HG03135 (cell line): ENCODE measurements around the gene DYNLL2.
"Not testable (repeated sequence)": the region's sequence is repeated elsewhere in the genome, so short reads cannot be mapped to it uniquely, and the experiment has no call there.

Experiments
- ATAC-seq: cut with Tn5 transposase; IDR thresholded peaks from one replicate; pipeline ENCODE4 v1.9.1; 2021; ENCODE audit warnings: mild to moderate bottlenecking, moderate library complexity; ENCODE audit not compliant: unreplicated experiment

The DYNLL2 gene

GRCh38 chr17:58097384-58098088 is 14.3 kb downstream of the DYNLL2 start:
- no peak for ATAC-seq

GRCh38 chr17:58100506-58100905 is 17.3 kb downstream of the DYNLL2 start:
- ATAC-seq, result no peak

- not testable (repeated sequence) for ATAC-seq
Measured at GRCh38 chr17:58101898-58102297, 18.7 kb downstream of the DYNLL2 start.

DNA sequence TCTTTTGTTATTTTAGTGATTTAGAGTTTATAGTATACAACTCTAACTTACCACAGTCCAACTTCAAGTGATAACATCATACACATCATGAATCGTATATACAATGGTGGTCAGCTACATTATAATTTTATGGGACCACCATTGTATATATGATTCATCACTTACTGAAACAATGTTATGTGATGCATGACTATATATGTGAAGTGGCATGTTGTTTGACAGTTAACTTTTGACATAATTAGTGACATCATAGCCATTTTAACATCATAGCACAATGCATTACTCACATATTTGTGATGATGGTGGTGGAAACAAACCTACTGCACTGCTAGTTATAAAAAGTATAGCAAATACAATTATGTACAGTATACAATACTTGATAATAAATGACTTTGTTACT is 21.9 kb downstream of the DYNLL2 start:
- no peak for ATAC-seq

DNA sequence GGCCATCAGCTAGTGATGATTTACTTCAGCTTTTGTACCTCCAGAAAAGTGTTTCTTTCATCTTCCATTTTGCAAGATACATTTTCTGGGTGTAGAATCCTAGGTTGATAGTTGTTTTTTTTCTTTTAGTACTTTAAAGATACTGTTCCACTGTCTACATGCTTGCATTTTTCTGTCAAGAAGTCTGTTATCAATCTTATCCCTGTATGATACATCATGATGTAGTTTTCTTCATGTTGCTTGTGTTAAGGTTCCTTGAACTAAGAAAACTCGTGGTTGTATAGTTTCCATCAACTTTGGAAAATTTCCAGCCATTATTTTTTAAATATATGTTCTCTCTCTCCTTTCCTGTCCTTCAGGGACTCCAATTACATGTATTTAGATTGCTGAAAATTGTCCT is 24.1 kb downstream of the DYNLL2 start:
- ATAC-seq, result no peak

DNA sequence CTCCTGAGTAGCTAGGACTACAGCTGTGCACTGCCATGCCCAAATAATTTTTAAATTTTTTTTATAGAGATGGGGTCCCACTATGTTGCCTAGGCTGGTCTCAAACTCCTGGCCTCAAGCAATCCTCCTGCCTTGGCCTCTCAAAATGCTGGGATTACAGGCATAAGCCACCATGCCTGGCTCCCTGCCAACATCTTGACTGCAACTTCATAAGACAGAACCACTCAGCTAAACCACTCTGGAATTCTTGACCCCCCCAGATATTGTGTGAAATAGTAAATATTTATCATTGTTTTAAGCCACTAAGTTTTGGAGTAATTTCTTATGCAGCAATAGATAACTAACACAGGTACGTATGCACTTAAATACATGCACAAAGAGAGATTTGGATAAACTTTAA is 26.0 kb downstream of the DYNLL2 start:
- ATAC-seq, result no peak

DNA sequence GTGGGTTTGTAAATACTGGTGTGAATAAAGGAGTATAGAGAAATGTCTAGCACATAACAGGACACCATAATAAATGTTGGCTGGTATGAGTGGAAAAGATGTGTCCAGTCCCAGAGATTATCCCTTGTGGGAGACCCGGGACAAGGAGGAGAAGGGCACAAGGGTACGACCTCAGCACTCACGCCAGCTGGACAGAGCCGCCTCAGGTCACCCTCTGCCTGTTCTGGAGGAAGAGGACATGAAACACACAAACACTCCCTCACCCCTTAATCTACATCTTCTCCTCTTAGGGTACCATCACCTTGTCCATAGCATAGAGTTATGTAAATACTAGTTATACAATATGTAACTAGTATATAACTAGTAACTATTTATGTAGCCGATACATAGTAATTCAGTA is 26.8 kb downstream of the DYNLL2 start:
- ATAC-seq, result no peak

- ATAC-seq, result no peak
Measured at GRCh38 chr17:58111676-58112075, 28.5 kb downstream of the DYNLL2 start.

DNA sequence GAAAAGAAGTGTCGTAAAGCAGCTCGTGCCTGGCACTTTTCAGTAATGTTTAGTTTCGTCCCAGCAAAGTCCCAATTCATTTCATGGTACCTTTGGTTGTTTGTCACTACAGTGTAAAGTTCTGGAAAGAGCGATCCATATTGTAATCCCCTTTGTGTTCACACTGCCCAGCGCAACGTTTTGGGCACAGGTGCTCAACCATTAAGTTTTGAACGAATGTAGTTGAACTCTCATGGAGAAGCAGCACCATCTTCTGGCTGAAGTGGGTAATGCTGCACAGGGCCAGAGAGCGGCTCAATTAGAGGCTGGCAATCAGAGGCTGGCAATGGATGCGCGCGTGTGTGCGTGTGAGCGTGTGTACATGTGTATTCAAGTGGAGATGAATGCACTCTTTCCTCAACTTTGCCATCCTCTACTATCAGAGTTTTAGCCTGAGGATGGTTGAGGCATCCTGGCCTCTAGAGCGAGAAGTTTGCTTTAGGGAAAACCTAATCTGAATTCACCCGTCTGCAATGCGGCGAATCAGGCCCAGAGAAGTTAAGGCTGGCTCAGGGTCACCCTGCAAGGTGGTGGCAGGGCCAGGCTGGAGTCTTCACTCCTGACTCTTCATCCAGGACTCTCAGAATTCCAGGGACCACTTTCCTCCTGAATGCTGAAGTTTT is 29.9 kb downstream of the DYNLL2 start:
- no peak for ATAC-seq

DNA sequence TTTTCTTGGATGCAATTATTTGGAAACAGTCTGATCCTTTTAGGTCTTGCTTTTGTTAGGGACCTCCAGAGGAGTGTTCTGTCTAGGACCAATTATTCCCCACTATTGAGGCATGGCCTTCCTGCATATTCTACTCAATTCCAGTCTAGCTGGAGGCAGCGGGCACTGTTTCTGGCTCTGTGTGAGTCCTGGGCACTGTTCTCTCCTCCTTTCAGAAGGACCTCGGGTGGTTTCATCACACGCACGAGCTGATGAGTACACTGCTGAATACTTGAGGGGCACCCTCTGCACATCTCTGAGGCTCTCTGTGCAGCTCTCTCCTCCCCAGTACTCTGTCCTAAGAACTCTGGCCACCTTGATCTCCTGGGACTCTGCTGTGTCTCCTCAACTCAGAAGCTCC is 30.7 kb downstream of the DYNLL2 start:
- no peak for ATAC-seq

DNA sequence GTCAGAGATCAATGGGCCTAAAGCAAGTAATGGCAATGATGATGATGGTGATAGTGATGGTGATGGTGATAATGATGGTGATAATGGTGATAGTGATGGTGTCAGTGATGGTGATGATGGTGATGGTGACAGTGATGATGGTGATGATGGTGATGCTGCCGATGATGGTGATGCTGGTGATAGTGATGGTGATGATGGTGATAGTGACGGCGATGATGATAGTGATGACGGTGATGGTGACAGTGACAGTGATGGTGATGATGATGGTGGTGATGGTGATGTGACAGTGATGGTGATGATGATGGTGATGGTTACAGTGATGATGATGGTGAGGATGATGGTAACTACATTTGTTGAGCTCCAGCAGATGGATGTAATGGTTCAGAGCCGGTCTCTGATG is 34.2 kb downstream of the DYNLL2 start:
- ATAC-seq, result no peak

GRCh38 chr17:58119491-58119890 is 36.3 kb downstream of the DYNLL2 start:
- ATAC-seq, result no peak

DNA sequence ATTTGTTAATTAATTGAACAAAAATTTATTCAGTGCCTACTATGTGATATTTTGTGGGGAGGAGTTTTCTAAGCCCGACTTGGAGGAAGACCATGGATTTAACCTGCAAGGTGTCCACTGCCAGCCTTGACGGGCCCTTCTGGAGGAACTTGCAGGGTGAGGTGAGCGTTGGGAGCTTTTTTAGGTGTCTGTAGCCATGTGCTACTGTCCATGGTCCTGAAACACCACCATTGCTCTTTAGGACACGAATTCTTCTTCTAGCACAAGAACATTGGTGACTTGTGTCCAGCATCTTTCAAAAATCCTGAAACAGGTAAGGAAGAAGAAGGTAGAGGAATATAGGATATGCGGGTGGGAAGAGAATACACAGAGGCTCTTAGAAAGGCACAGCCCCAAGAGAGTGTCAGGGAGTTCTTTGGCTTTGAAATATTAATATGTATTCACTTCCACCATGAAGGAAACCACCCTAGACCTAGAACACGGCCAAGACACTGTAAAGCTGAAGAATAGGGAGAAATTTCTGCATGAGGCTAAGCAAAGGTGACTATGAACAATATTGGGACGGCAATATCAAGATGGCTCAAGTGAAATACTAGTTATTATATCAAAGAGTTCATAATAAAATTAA is 37.1 kb downstream of the DYNLL2 start:
- ATAC-seq, result no peak

DNA sequence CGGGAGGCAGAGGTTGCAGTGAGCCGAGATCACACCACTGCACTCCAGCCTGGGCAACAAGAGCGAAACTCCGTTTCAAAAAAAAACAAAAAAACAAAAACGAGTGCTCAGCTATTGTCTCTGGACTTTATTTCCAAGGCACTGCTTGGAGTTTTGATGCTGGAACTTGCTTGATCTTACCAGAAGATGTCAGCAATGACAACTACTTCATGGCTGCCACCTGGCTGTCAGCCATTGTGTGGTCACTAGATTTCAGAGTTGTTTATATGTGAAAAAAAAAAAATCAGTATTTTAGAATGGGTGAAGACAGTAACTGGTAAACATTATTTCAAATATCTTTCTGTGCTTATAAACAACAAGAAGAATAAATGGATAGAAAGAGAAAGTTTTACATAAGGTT is 38.7 kb downstream of the DYNLL2 start:
- no peak for ATAC-seq

- ATAC-seq, result no peak
Measured at GRCh38 chr17:58127846-58128245, 44.6 kb downstream of the DYNLL2 start.

- not testable (repeated sequence) for ATAC-seq
Measured at GRCh38 chr17:58132697-58133096, 49.5 kb downstream of the DYNLL2 start.

GRCh38 chr17:58136669-58137279 is 53.6 kb downstream of the DYNLL2 start:
- ATAC-seq, result no peak

DNA sequence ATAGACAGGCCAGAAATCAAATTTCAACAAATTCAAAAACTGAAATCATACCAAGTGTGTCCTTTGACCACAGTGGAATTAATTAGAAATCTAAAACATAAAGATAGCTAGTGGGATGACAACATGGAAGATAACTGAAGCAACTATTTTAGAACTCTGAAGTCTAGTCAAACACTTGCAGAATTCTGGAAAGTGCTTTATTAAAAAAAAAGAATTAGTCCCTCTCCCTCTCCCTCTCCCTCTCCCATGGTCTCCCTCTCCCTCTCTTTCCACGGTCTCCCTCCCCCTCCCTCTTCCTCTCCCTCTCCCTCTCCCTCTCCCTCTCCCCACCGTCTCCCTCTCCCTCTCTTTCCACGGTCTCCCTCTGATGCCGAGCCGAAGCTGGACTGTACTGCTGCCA is 58.3 kb downstream of the DYNLL2 start:
- no peak for ATAC-seq

- not testable (repeated sequence) for ATAC-seq
Measured at GRCh38 chr17:58143335-58143734, 60.1 kb downstream of the DYNLL2 start.

DNA sequence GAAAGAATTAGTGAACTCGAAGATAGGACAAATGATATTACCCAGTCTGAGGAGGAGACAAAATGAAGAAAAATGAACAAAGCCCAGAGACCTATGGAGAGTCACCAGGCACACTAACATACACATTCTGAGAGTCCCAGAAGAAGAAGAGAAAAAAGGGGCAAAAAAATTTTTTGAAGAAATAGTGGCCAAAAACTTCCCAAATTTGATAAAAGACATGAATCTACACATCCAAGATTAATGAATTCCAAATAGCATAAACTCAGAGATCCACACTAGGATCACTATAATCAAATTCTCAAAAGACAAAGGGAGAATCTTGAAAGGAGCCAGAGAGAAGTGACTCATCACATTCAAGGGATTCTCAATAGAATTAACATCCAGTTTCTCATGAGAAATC is 61.6 kb downstream of the DYNLL2 start:
- no peak for ATAC-seq
